Stimulated activated CD4-positive, alpha-beta T cell treated with anti-CD3 and anti-CD28 coated beads, Interleukin-15, amount 100 ng/mL, for 48 hours (primary cell): ENCODE measurements around the gene KCNG2.

ENCODE experiments used
- DNase-seq, 2 donors: peaks; one replicate each; pipeline ENCODE4 v3.0.0-alpha.2; 2020; ENCODE audit warnings: low read depth in 2 of 2

Gene KCNG2

GRCh38 chr18:79906706-79907105, 109.0 kb downstream of the KCNG2 start:
- DNase-seq: no peak

DNA sequence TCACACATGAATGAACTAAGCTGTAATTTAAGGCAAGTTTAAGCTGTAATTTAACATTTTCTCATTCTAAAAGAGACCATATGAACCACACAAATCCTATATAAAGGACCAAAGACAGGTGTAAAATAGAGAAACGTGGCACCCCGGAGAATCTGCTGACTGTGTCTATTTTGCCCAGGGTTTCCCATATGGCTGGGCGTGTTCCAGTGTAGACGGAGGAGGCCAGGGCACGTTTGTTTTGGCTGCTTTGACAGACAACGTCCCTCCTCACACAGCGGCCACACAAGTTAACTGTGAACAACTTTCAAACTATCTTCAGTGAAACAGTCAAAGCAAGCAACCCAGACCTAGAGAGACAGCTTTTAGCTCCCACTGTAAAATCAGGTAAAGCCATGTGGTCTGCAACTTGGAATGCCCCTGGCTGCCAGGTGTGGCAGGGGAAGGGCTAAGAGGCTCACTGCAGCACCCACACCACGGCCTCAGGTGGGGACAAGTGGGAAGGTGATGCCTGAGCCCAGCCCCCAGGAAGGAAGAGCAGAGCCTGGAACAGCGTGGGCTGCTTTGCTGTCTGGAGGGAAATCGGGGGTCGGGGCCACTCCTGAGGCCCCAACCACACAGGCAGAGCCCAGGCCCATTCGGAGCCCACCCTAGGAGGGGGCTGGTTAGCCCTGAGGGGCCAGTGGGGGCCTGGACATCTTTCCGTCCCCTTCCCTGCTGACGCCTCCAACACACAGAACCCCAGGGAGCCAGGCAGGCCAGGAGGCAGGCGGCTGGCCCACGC, 113.0 kb downstream of the KCNG2 start:
- DNase-seq: no peak

DNA sequence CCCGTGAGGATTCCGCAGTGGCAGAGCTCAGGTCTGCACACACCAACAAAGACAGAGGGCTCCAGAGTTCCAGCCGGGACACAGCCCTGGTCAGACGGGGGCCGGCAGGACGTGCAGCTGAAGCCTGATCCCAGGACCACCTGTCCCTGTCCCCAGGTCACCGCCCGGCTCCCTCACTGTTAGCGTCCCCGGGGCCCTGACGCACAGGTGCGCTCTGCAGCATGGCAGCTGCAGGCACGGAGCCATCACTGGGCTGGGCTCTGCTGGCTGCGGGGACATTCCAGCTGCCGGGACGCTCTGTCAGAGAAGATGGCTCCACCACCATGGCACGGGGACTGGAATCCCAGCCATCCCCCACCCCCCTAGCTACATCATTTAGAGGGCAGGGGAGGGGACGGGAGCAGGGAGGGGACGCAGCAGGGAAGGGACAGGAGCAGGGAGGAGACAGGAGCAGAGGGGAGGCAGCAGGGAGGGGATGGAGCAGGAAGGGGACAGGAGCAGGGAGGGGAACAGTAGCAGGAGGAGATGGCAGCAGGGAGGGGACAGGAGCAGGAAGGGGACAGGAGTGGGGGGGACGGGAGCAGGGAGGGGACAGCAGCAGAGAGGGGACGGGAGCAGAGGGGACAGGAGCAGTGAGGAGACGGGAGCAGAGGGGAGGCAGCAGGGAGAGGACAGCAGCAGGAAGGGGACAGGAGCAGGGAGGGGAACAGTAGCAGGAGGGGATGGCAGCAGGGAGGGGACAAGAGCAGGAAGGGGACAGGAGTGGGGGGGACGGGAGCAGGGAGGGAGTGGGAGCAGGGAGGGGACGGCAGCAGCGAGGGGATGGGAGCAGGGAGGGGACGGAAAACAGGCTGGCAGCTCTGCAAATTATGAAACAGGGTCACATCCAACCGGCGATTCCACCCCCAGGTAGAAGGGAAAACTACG, 113.9 kb downstream of the KCNG2 start:
- no peak for DNase-seq

DNA sequence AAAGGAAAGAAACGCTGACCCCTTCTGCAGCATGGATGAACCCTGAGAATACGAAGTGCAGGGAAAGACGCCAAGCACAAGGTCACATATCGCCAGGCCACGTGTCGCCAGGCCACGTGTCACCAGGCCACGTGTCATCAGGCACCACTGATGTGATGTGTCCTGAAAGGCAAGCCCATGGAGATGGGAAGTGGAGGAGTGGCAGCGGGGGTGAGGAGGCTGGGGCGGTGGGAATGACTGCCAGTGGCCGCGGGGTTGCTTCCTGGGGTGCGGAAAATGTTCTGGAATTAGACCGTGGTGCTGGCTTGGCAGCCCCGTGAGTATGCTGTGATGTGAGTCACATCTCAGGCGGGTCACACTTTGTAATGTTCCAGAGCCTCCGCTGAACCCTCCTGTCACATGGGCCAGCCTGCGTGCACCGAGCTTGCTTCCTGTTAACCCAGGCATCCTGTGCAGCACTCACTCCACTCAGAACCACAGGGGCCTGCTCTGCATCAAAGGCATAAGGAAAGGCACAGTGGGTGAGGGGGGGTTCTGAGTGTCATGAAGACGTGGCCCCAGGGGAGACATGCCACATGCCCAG, 114.8 kb downstream of the KCNG2 start:
- peak; percentile 14 to 25 for DNase-seq

DNA sequence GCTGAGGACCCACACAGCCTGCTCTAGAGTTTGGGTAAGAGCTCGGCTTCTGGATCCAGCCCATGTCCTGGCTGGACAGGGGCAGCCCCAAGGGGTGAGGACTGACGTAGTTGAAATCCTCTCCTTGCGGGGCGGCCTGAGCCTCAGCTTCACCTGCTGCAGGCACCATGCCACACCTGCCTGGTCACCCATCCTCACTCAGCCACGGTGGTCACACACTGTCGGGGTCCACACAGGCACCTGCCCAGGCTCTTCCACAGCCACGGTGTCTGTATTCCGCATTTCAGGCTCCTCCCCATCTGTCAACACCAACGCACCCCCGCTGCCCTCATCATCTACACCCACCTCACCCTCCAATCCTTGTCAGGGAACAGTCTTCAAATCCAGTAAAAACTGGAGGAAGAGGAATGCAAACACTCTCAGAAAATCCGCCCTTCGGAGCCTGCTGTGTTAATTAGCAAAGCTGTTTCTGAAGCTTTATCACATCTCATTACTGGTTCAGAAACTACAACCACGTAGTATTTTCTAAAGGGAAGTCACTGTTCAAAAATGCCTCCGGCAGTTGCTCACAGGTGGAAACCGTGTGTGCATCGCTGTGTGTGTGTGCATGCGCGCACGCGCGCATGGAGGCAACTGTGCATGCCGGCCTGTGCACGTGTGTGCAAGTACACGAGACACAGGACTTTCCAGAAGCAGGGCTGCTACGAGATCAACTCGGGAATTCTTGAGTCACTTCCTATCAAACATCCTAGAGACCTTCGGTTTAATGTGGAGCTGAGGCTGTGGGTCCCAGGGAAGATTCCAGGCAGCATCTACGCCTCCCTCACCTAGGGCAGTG, 115.5 kb downstream of the KCNG2 start:
- DNase-seq: no peak

- no peak for DNase-seq
These were observed 116.9 kb downstream of the KCNG2 start for GRCh38 chr18:79914614-79915160.

GRCh38 chr18:79915161-79916127, 117.7 kb downstream of the KCNG2 start:
- no peak for DNase-seq

DNA sequence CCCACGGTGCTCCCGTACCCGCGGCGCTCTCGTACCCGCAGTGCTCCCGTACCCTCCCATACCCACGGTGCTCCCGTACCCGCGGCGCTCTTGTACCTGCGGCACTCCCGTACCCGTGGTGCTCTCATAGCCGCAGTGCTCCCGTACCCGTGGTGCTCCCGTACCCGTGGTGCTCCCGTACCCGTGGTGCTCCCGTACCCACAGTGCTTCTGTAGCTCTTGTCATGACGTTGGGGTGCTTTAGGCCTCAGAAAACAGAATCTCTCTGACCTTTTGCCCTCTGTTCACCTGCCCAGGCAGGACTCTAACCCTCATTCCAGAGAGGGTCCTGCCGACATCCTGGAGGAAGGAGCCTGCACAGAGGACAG, 118.4 kb downstream of the KCNG2 start:
- DNase-seq: no peak

- DNase-seq: no peak
These were observed 118.9 kb downstream of the KCNG2 start for GRCh38 chr18:79916546-79917168.

DNA sequence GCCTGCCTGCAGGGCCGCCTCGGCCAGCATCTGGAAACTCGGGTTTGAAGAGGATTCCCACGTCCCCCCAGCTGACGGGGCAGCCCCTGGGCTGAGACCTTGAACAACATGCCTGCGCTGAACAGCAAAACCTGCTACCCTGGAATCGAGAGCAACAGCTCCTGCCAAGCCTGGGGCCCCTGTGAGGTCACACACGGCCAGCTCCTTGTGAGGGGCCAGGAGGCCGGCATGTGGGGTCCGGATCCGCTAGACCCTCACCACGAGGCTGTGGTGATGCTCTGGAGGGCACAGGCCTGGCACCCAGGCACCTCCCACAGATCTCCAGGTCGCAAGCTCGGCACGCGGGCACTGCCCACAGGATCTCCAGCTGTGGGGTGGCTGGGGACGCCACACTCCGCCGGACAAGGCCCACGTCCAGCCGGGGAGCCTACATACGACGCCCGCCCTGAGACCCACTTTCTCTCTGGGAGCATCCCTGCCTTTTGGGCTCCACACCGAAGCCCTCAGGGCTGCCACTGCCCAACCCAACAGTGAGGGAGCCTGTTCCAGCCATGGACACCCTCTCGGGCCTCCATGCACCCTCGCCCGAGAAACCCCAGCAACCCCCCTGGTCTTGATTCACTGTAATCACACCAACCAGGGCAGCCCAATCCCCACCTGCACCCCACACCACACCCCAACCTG, 119.6 kb downstream of the KCNG2 start:
- DNase-seq: no peak

DNA sequence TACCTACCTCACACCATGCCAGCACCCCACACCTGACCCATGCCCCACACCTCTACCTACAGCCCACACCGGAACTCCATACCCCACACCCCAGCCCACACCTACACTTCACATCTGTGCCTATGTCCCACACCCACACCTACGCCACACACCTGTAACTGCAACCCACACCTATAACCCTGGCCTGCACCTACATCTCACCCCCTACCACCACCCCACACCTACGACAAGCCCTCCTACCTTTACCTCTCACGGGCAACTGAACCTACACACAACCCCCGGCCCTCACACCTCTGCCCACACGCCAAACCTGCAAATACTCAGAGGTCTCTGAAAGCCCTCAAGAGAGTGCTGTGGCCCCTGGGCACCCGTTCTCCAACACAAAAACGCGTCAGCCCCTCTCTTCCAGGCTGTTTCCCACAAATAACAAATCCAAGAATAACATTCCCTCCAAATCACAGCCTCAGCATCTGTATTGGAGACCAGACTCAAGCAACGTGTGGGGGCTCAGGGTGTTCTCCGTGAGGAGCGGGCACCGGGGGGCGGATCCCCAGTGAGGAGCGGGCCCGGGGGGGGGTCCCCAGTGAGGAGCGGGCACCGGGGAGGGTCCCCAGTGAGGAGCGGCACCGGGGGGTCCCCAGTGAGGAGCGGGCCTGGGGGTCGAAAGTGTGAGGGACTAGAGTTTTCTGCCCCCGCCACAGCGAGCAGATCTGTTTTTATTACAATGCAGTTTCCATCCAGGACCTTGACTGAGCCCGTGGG, 120.3 kb downstream of the KCNG2 start:
- DNase-seq: no peak

DNA sequence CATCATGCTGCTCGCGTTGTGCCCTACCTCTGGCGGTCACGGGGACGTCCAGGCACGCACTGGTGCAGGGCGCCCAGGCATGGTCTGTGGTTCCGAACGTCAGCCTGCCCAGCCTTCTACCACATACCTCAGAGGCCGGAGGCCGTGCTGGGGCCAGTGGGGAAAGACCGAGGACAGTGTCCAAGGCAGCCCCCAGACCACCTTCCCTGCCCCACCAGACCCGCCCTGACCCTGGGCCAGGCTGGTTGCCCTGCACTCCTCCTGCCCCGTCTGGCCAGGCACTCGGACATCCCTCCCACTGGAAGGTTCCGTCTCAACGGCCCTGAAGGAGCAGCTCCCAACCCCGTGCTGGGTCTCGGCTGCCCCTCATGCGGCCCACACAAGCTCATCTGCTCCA, 120.9 kb downstream of the KCNG2 start:
- no peak for DNase-seq

- DNase-seq: no peak
These were observed 121.4 kb downstream of the KCNG2 start for GRCh38 chr18:79919089-79919488.

DNA sequence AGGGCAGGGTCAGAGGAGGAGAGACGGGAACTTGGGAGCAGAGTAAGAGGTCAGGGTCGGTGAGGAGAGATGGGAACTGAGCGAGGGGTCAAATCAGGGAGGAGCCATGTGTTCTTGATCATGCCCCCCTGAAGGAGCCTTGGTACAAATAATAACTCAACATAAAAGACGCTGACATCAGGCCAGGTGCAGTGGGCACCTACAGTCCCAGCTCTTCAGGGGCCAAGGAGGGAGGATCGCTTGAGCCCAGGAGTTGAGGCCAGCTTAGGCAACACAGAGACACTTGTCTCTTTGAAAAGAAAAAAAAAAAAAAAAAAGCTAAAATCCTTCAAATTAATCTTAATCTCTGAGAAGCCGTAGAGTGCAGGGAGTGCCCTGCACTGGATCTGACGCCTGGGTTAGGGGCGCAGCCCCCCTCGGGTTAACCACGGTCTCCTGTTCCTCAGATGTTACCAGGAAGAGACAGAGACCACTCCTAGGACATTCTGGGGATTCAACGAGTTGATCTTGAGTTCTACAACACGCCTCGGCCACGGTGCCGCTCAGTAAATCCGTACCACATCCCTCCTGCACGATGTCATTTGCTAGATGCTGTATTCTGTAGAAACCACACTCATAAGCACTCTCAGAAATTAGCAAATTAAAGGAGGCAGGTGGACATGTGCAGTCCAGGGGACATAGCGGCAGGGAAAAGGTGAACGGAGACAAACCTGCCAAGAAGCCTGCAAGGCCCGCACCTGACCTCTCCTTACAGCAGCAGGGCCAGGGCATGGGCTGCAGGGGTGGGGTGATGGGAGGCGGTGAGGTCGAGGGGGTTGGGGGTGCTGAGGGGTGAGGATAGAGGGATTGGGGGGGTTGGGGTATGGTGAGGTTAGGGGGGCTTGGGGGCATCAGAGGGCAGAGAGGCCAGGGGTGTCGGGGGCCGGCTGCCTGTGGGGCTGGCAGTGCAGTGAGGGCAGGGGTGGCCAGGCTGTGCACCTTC, 124.5 kb downstream of the KCNG2 start:
- no peak for DNase-seq

DNA sequence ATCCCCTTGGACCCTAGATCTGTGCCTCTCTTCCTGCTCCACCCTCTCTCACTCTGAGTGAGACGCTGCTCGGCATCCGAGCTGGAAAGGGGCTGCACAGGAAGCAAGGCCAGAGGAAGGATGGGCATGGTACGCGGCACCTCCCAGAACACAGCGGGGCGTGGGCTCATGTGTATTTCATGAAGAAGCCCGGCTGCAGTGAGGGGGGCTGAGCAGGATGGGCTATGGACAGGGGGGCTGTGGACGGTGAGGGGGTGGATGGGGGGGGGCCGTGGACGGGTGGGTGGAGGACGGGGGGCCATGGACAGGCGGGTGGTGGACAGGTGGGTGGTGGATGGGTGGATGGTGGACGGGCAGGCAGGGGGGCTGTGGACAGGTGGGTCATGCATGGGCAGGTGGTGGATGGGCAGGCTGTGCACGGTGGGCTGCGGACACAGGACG, 125.3 kb downstream of the KCNG2 start:
- DNase-seq: no peak

DNA sequence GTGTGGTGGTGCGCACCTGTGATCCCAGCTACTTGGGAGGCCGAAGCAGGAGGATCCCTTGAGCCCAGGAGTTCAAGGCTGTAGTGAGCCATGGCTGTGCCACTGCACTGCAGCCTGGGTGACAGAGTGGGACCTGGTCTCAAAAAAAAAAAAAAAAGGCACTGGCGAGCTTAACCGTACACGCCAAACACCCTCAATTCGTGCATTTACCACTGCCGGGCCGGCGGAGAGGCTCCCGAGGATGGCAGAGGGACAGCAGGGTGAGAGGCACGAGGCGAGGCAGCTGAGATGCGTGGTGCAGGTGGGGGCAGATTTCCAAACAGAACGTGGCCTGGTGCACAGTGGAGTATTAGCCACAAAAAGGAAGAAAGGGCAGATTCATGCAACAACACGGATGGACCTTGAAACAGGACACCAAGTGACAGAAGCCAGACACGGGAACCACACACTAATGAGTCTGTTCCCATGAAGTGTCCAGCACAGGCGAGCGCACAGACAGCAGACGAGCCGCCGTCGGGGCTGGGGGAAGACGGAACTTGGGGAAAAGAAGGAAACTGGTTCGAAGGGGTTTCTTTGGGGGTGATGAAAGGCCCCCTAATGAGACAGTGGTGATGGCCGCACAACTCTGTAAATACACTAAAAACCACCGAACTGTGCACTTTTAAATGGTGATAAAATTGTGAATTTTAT, 126.3 kb downstream of the KCNG2 start:
- no peak for DNase-seq
